Measurements from ENCODE around the gene ATG5. TPM values are rescaled to one million over a fixed set of nuclear protein-coding genes. Genes with fewer than 3 reads are reported as not detected.

ATG5 gene
- total RNA-seq, 3 donors from 2014 or later = 39.4 to 51.6 (median 43.0) TPM

DNA sequence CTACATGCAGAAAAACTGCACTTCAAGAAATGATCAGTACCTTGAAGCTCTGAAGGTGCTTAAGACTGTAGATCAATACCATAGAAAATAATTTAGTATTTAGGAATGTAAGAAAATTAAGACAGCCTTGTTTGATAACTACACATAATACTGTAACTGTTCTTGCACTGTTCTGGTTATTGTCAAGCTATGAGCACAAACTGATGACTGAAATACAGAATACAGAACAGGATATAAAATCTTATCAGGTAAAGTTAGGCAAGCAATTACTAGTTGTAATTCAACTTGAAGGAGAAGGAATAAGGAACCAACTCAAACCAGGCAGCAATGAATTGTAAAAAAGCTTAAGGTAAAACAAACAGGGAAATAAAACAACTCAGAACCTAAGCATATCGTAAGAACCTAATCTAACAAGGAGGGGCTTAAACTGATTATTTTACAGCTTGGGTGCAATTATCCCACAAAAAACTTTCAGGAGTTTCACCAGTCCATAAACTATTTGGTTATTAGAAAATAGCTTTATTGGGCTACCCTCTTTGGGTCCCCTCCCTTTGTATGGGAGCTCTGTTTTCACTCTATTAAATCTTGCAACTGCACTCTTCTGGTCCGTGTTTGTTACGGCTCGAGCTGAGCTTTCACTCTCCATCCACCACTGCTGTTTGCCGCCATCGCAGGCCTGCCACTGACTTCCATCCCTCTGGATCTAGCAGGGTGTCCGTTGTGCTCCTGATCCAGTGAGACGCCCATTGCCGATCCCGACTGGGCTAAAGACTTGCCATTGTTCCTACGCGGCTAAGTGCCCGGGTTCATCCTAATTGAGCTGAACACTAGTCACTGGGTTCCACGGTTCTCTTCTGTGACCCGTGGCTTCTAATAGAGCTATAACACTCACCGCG lies 97.7 kb downstream of the ATG5 start:
- ATAC-seq (peak; percentile 96), DNase-seq (peak; percentile 31 to 60 (median 56))
- no peaks in the 10 kb centered on the region for H3K36me3 ChIP-seq (ENCODE audit: low read depth)
- intact Hi-C loops (cut with DNase I, micrococcal nuclease) = loop anchor here in 1 of 2 donors (10.0 kb wide), 1 partner anchor 133 kb away; no protein-coding TSS in a partner anchor
- TF ChIP-seq, protein P1, sequence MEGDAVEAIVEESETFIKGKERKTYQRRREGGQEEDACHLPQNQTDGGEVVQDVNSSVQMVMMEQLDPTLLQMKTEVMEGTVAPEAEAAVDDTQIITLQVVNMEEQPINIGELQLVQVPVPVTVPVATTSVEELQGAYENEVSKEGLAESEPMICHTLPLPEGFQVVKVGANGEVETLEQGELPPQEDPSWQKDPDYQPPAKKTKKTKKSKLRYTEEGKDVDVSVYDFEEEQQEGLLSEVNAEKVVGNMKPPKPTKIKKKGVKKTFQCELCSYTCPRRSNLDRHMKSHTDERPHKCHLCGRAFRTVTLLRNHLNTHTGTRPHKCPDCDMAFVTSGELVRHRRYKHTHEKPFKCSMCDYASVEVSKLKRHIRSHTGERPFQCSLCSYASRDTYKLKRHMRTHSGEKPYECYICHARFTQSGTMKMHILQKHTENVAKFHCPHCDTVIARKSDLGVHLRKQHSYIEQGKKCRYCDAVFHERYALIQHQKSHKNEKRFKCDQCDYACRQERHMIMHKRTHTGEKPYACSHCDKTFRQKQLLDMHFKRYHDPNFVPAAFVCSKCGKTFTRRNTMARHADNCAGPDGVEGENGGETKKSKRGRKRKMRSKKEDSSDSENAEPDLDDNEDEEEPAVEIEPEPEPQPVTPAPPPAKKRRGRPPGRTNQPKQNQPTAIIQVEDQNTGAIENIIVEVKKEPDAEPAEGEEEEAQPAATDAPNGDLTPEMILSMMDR (IDR thresholded peaks at IDR 0.05) = no peak
- peaks cover 5% of the 10 kb centered on the region for H3K4me1 ChIP-seq (ENCODE audit: low read depth)
- no peak overlapping the region for H3K4me3 ChIP-seq
- H3K9me3 ChIP-seq = no peaks in the 10 kb centered on the region

DNA sequence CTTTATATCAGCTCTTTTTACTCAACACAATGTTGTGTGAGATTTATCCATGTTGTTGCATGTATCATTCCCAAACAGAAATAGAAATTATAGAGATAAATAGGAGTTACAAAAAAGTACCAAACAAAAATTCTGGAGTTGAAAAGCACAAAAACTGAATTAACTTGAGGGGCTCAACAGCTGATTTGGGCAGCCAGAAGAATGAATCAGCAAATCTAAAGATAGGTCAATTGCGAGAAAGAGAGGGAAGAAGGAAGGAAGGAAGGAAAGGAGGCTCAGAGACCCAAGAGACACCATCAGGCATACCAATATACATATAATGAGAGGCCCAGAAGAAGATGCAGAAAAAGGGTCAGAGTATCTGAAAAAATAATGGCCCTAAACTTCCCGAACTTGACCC lies 98.9 kb downstream of the ATG5 start:
- Histone ChIP-seq H3K36me3 (ENCODE audit: low read depth) (no peaks in the 10 kb centered on the region), H3K4me1 (ENCODE audit: low read depth) (peaks cover 5% of the 10 kb centered on the region), H3K4me3 (no peak overlapping the region), H3K9me3 (no peaks in the 10 kb centered on the region)
- DNase-seq = no peak
- intact Hi-C loops (cut with DNase I, micrococcal nuclease) = loop anchor here in 1 of 2 donors (10.0 kb wide), 1 partner anchor 132 kb away; no protein-coding TSS in a partner anchor
- TF ChIP-seq, protein P1 (IDR thresholded peaks at IDR 0.05) = no peak
- ATAC-seq = no peak

DNA sequence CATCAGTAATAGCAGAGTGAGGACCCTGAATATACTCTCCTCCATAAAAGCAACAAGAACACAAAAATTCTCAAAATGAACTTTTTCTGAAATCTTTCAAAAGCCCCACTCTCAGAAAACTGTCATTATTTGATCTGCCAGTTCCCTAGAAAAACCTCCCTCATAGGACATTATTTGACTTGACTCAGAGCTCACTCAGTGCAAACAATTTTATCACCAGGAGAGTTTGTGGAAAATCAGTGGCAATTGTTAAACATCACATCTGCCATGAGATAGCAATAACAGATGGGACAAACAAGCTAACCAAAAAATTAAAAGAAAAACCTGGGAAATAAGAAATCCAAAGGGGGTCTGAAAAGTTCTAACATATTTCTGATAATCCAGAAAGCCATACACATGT lies 100.0 kb downstream of the ATG5 start:
- Histone ChIP-seq H3K9me3 (no peaks in the 10 kb centered on the region), H3K36me3 (ENCODE audit: low read depth) (no peaks in the 10 kb centered on the region), H3K4me1 (ENCODE audit: low read depth) (peaks cover 5% of the 10 kb centered on the region), H3K4me3 (no peak overlapping the region)
- TF ChIP-seq, protein P1 (IDR thresholded peaks at IDR 0.05) = no peak
- intact Hi-C loops (cut with DNase I, micrococcal nuclease) = loop anchor here in 1 of 2 donors (10.0 kb wide), 1 partner anchor 131 kb away; no protein-coding TSS in a partner anchor
- ATAC-seq = no peak
- no peak for DNase-seq

DNA sequence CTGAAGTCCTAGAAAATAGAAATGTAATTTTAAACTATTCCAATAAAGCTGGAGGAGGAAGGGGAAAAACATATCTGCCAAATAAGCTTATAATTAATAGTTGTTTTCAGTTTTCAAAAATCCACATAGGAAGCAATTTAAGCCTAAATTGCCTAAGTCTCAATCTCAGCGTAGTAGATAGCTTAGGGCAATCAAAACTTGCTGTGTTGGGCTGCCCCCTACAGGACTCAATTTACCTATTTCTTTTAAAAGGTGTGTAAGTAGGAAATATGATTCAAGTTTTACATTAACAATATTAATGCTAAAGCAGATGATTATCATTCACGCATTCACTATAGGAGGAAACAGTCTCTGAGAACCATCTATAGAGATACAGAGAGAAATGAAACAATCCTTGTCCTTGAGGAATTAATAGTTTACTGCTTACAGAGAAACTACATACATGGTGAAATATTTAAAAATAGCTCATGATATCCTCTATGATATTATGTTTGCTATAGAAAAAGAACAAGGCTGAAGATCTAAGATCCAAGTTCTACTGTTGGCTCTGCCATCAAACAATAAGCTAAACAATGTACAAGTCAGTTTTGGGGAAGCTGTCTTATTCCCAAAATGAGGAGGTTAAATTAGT lies 102.1 kb downstream of the ATG5 start:
- Histone ChIP-seq H3K9me3 (no peaks in the 10 kb centered on the region), H3K4me3 (no peak overlapping the region), H3K4me1 (ENCODE audit: low read depth) (peaks cover 5% of the 10 kb centered on the region), H3K36me3 (ENCODE audit: low read depth) (no peaks in the 10 kb centered on the region)
- DNase-seq (peak in 2 of 3 donors; percentile 34 to 93), ATAC-seq (peak; percentile 57)
- TF ChIP-seq, protein P1 (IDR thresholded peaks at IDR 0.05) = peak; percentile 16
- intact Hi-C loops (cut with DNase I, micrococcal nuclease) = loop anchor here in 1 of 2 donors (10.0 kb wide), 1 partner anchor 129 kb away; no protein-coding TSS in a partner anchor

DNA sequence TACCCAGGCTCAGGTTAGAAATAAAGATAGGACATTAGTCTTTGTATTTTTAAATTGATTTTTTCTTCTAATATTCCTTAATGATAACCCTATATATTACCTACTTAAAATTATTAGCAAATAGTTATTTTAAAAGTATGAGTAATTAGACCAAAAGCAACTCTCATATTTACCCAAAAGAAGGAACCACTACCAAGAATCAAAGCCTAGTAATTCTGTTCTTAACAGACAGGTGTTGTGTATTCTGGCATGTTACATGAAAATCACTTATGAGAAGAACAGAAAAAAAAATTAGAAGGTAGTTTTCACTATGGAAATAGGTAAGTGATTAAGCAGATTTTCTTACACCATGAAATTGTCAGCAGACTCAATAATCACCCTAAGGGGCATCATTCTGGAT lies 105.1 kb downstream of the ATG5 start:
- H3K4me1 ChIP-seq (ENCODE audit: low read depth) = no peaks in the 10 kb centered on the region
- ATAC-seq (no peak), DNase-seq (no peak)
- no peak overlapping the region for H3K4me3 ChIP-seq
- no peaks in the 10 kb centered on the region for H3K36me3 ChIP-seq (ENCODE audit: low read depth)
- intact Hi-C loops (cut with DNase I, micrococcal nuclease) = loop anchor here in 1 of 2 donors (10.0 kb wide), 1 partner anchor 126 kb away; no protein-coding TSS in a partner anchor
- TF ChIP-seq, protein P1 (IDR thresholded peaks at IDR 0.05) = no peak
- H3K9me3 ChIP-seq = no peaks in the 10 kb centered on the region

All from mucosa of descending colon (tissue), 3 donors.